ENCODE data around the gene SPEF2.

GRCh38 chr5:35647128-35647527, 29.5 kb downstream of the SPEF2 start:
- TF ChIP-seq CTCF (conservative IDR thresholded peaks at IDR 0.05; ENCODE audit: low read depth in 2 of 2) (no peak), REST (IDR thresholded peaks at IDR 0.05; ENCODE audit: unreplicated experiment) (no peak)
